BJ (cell line): Measurements from ENCODE around the gene CCDC191. TPM values are rescaled to one million over a fixed set of nuclear protein-coding genes. Genes with fewer than 3 reads are reported as not detected.

Source experiments
- CTCF ChIA-PET: fragments of 350-600 bp; formaldehyde crosslinking; extraction: SDS; loops from one replicate; lab custom pipeline; 2021; ENCODE audit warnings: antibody characterized with exemption, inconsistent platforms; lab: Yijun Ruan, JAX
- POLR2A ChIA-PET: fragments of 300-600 bp; sonication (Branson Sonifier 250); formaldehyde crosslinking; extraction: SDS; loops from one replicate; lab custom pipeline; 2021; ENCODE audit warnings: antibody characterized with exemption; lab: Charles Lee
- DNase-seq: peaks from one replicate; pipeline ENCODE4 v3.0.0-alpha.2; 2011; ENCODE audit warnings: low read depth
- H3K27me3 ChIP-seq: 2 replicates; pipeline ENCODE4 v1.6.0; 2011; ENCODE audit warnings: low read length; ENCODE audit not compliant: control insufficient read depth, insufficient read depth
- H3K36me3 ChIP-seq: 2 replicates; pipeline ENCODE4 v1.5.1; 2011; ENCODE audit warnings: low read length; ENCODE audit not compliant: control insufficient read depth, insufficient read depth
- H3K4me3 ChIP-seq: 2 replicates; pipeline ENCODE4 v1.5.1; 2011; ENCODE audit warnings: low read depth, mild to moderate bottlenecking, control low read depth, low read length
- polyA plus RNA-seq: library from polyadenylated mRNA; depleted of rRNA; stranded (reverse); fragments of >200 nt; gene quantifications from 2 replicates; pipeline ENCODE4 v1.2.3, GENCODE V29; 2011
- TF ChIP-seq, protein P1 (sequence below): IDR thresholded peaks from 2 replicates; pipeline ENCODE4 v1.5.1; 2011; ENCODE audit warnings: low read depth, mild to moderate bottlenecking, control low read depth, inconsistent platforms, low read length, moderate library complexity; ENCODE audit not compliant: insufficient read depth

The CCDC191 gene
- polyA plus RNA-seq, 1 experiment, result 1.3 TPM

DNA sequence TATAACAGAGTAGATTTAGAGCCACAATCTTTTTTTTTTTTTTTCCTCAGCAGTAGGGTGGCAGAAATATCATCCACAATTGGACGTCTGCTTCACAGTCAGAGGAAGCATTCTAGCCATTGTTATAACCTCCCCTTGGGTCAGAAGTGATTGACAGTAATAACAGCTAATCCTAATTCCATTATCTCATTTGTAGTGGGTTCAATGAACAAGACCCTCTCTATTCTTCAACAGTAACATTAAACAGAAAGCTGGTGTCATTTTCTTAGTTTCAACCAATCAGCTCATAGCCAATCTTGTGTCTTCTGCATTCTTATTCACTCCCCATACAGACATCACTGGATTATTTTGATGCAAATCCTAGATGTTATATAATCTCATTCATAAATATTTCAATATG is 44.8 kb upstream of the CCDC191 start:
- DNase-seq, result no peak
- H3K27me3 ChIP-seq, result no peaks in the 10 kb centered on the region
- H3K4me3 ChIP-seq, result no peak overlapping the region
- ChIA-PET POLR2A (no interaction called here), CTCF (interaction anchor here (0.6 to 1.4 kb wide), 2 partner anchors 12 to 47 kb away, joined by 3 read pairs; no protein-coding TSS in a partner anchor)
- TF ChIP-seq, protein P1, sequence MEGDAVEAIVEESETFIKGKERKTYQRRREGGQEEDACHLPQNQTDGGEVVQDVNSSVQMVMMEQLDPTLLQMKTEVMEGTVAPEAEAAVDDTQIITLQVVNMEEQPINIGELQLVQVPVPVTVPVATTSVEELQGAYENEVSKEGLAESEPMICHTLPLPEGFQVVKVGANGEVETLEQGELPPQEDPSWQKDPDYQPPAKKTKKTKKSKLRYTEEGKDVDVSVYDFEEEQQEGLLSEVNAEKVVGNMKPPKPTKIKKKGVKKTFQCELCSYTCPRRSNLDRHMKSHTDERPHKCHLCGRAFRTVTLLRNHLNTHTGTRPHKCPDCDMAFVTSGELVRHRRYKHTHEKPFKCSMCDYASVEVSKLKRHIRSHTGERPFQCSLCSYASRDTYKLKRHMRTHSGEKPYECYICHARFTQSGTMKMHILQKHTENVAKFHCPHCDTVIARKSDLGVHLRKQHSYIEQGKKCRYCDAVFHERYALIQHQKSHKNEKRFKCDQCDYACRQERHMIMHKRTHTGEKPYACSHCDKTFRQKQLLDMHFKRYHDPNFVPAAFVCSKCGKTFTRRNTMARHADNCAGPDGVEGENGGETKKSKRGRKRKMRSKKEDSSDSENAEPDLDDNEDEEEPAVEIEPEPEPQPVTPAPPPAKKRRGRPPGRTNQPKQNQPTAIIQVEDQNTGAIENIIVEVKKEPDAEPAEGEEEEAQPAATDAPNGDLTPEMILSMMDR, result no peak
- H3K36me3 ChIP-seq, result no peaks in the 10 kb centered on the region

DNA sequence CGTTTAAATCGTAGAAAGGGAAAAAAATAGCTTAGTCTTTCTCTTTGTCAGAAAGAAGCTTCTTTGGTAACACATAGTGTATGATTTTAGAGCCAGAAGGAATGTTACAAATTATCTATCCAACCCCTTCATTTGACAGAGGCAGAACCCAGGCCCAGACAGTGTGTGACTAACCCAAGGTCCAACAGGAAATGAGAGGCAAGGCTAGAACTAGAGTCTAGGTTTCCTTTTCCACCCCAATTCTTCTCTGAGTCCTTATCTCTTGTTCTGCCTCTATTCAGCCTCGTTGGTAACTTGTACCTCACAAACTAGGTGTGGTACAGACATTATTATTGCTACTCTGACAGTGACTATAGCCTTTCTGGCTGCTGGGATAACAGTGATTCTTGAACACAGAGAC is 39.5 kb upstream of the CCDC191 start:
- TF ChIP-seq, protein P1, result no peak
- Histone ChIP-seq H3K27me3 (no peaks in the 10 kb centered on the region), H3K36me3 (no peaks in the 10 kb centered on the region), H3K4me3 (no peak overlapping the region)
- POLR2A ChIA-PET, result no interaction called here
- CTCF ChIA-PET, result no interaction called here
- no peak for DNase-seq

DNA sequence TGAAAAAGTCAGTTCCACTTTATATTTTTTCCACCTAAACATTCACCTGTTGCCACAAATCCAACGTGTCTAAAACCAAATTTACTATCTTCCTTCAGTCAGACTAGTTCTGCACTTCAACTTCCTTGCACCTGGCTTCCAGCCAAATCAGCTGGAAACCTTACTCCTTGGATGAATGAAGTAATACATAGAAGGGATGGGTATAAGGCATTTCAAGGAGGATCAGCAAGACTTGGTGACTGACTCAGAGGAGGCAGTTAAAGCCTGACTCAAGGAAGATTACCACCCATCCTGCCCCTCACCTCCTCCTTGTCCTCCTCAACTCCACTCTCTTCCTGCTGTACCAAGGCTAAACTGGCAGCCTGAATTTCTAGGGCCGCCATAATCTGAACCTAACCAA is 37.3 kb upstream of the CCDC191 start:
- CTCF ChIA-PET, result interaction anchor here (1.3 to 2.0 kb wide), 2 partner anchors 11 to 14 kb away, joined by 3 to 8 read pairs; no protein-coding TSS in a partner anchor
- POLR2A ChIA-PET, result no interaction called here
- DNase-seq, result no peak

DNA sequence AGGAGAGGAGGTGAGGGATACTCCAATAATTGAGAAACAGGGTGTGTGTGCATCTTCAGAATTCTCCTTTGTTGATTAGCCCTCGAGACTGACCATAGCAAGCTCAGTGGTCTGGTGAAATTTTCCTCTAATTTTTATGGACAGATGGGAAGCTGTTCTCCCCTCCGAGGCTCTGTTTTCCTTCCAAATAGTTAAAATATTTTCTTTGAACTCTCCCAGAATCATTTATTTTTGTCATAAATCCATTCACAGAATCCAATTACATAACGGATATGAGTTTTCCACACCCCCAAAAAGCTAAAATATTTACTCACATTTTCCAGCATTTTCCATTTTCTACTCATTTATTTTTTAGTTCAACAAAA is 36.7 kb upstream of the CCDC191 start:
- TF ChIP-seq, protein P1, result no peak
- no peaks in the 10 kb centered on the region; the same call in 1 of the 2 replicates for H3K36me3 ChIP-seq
- H3K27me3 ChIP-seq, result no peaks in the 10 kb centered on the region
- DNase-seq, result no peak
- no peak overlapping the region for H3K4me3 ChIP-seq
- ChIA-PET CTCF (interaction anchor here (1.3 to 2.0 kb wide), 2 partner anchors 12 to 13 kb away, joined by 3 to 8 read pairs; no protein-coding TSS in a partner anchor), POLR2A (no interaction called here)

More for the DNA sequence above, 37.3 kb upstream of the CCDC191 start:
- TF ChIP-seq, protein P1, result no peak
- H3K36me3 ChIP-seq, result no peaks in the 10 kb centered on the region; the same call in 1 of the 2 replicates
- H3K27me3 ChIP-seq, result no peaks in the 10 kb centered on the region
- H3K4me3 ChIP-seq, result no peak overlapping the region

DNA sequence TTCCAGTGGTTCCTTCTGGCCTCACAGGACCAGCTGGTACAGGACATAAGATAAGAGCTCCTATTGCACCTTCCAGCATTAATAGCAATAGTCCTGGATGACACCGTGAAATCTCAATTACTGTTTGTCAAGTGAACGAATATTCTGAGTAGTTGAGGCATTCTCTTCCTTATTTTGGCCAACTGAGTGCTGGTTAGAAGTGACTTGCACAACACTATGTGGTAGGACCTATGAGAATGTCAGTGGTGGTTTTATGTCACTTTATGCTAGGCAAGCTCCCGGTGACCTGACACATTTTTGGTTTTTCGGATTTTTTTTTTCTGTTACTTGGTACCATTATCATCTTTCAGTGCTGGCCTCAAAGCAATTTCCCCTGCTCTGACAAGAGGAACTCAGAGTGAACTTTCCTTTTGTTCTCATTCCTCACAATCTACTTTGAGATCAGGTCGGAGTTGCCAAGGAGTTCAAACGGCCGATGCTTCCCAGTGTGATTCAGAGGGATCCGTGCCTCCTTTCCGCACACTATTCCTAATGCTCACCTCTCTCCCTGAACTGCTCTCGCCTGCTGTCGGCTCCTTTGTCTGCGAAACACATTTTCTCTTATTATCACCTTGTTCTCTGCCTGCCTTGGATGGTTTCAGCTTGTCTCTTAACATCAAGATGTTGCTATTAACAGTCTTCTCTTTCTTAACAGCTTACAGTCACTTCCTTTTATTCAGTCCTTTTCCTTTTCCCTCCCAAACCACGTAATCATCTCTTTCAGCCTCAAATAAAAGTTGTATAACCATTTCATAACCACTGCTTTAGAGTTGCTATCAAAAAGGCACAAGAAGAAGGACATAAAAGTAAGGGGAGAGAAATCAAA is 36.1 kb upstream of the CCDC191 start:
- no peaks in the 10 kb centered on the region for H3K27me3 ChIP-seq
- DNase-seq, result no peak
- ChIA-PET POLR2A (no interaction called here), CTCF (interaction anchor here (1.3 to 2.0 kb wide), 2 partner anchors 12 kb away, joined by 3 to 8 read pairs; no protein-coding TSS in a partner anchor)
- TF ChIP-seq, protein P1, result no peak
- no peak overlapping the region for H3K4me3 ChIP-seq
- no peaks in the 10 kb centered on the region; the same call in 1 of the 2 replicates for H3K36me3 ChIP-seq
